GM23338 (cell line): ENCODE data around the gene RIOX2. TPM values are rescaled to one million over a fixed set of nuclear protein-coding genes. Genes with fewer than 3 reads are reported as not detected.

Experiments used
- ATAC-seq: fragments of 200-7000 bp; cut with Tn5 transposase; 3 replicates; pipeline ENCODE4 v1.9.1; 2020
- DNase-seq: peaks from one replicate; pipeline ENCODE4 v3.0.0-alpha.2; 2015; ENCODE audit warnings: low spot score
- H2AFZ ChIP-seq: fragments of 200-600 bp; sonication (generic); 2 replicates; pipeline ENCODE4 v1.8.0; 2016; ENCODE audit warnings: antibody characterized with exemption, mild to moderate bottlenecking, moderate library complexity
- H3F3A ChIP-seq: fragments of 200-600 bp; sonication (generic); replicated peaks from 2 replicates; pipeline ENCODE4 v1.8.0; 2017; ENCODE audit warnings: antibody characterized with exemption, mixed run types, low read depth
- H3K27ac ChIP-seq: fragments of 200-600 bp; sonication (generic); 2 replicates; pipeline ENCODE4 v1.6.1; 2016; ENCODE audit warnings: low read depth
- H3K27me3 ChIP-seq: fragments of 200-600 bp; sonication (generic); 2 replicates; pipeline ENCODE4 v1.8.0; 2016; ENCODE audit warnings: mild to moderate bottlenecking, mixed run types, moderate library complexity; ENCODE audit not compliant: insufficient read depth
- H3K36me3 ChIP-seq: fragments of 200-600 bp; sonication (generic); 2 replicates; pipeline ENCODE4 v1.8.0; 2016; ENCODE audit warnings: mild to moderate bottlenecking; ENCODE audit not compliant: insufficient read depth
- H3K4me1 ChIP-seq: fragments of 200-600 bp; sonication (generic); 2 replicates; pipeline ENCODE4 v1.8.0; 2016; ENCODE audit warnings: mild to moderate bottlenecking, moderate library complexity; ENCODE audit not compliant: insufficient read depth
- H3K4me2 ChIP-seq: fragments of 200-600 bp; sonication (generic); 2 replicates; pipeline ENCODE4 v1.7.1; 2017; ENCODE audit warnings: mixed run types
- H3K4me3 ChIP-seq: fragments of 200-600 bp; sonication (generic); 2 replicates; pipeline ENCODE4 v1.6.1; 2016; ENCODE audit warnings: mixed run types
- H3K79me2 ChIP-seq: fragments of 200-600 bp; sonication (generic); replicated peaks from 2 replicates; pipeline ENCODE4 v1.8.0; 2017; ENCODE audit warnings: mild to moderate bottlenecking; ENCODE audit not compliant: insufficient read depth
- H3K9me2 ChIP-seq: fragments of 200-600 bp; sonication (generic); 2 replicates; pipeline ENCODE4 v1.8.0; 2017; ENCODE audit not compliant: insufficient read depth
- H4K20me1 ChIP-seq: fragments of 200-600 bp; sonication (generic); replicated peaks from 2 replicates; pipeline ENCODE4 v1.8.0; 2017; ENCODE audit warnings: mild to moderate bottlenecking; ENCODE audit not compliant: insufficient read depth
- H3K27ac Mint-ChIP-seq: 2 replicates; pipeline ENCODE4 v1.8.0; 2020; ENCODE audit warnings: inconsistent platforms, mild to moderate bottlenecking, moderate library complexity, mixed read lengths
- H3K27me3 Mint-ChIP-seq: 3 replicates; pipeline ENCODE4 v1.8.0; 2022; ENCODE audit warnings: low read depth, mild to moderate bottlenecking, moderate library complexity, mixed read lengths, inconsistent platforms; ENCODE audit not compliant: insufficient read depth, poor library complexity
- H3K36me3 Mint-ChIP-seq: 3 replicates; pipeline ENCODE4 v1.8.0; 2021; ENCODE audit warnings: low read depth, mild to moderate bottlenecking, inconsistent platforms, moderate library complexity, mixed read lengths
- H3K4me1 Mint-ChIP-seq: 3 replicates; pipeline ENCODE4 v1.8.0; 2020; ENCODE audit warnings: mild to moderate bottlenecking, inconsistent platforms, mixed read lengths
- H3K4me3 Mint-ChIP-seq: 3 replicates; pipeline ENCODE4 v1.8.0; 2021; ENCODE audit warnings: moderate library complexity, mild to moderate bottlenecking, inconsistent platforms, mixed read lengths
- H3K9me3 Mint-ChIP-seq: 3 replicates; pipeline ENCODE4 v1.8.0; 2020; ENCODE audit warnings: moderate library complexity, mild to moderate bottlenecking, inconsistent platforms, mixed read lengths
- CREB1 ChIP-seq: fragments of 250-450 bp; sonication (Bioruptor Pico); IDR thresholded peaks from 2 replicates; pipeline ENCODE4 v1.5.0; 2020; ENCODE audit warnings: low read depth, mild to moderate bottlenecking, moderate library complexity
- EZH2 ChIP-seq: fragments of 200-600 bp; sonication (generic); IDR thresholded peaks from one replicate; pipeline ENCODE4 v1.8.0; 2017; ENCODE audit warnings: antibody characterized with exemption, mild to moderate bottlenecking, low read depth; ENCODE audit not compliant: unreplicated experiment
- NANOG ChIP-seq: IDR thresholded peaks from 2 replicates; pipeline ENCODE4 v1.6.1; 2016; ENCODE audit warnings: antibody characterized with exemption, borderline replicate concordance
- ZNF114 ChIP-seq: fragments of 250-450 bp; sonication (Bioruptor Pico); IDR thresholded peaks from 2 replicates; pipeline ENCODE4 v1.5.0; 2020; ENCODE audit warnings: mild to moderate bottlenecking, moderate library complexity
- ZNF331 ChIP-seq: fragments of 250-450 bp; sonication (Bioruptor Pico); IDR thresholded peaks from 2 replicates; pipeline ENCODE4 v1.5.0; 2020; ENCODE audit warnings: low read depth, mild to moderate bottlenecking, moderate library complexity
- polyA plus RNA-seq: library from polyadenylated mRNA; unstranded; fragments of >200 nt; fragmentation: Nextera tagmentation; extraction: Ambion mirVana; gene quantifications from 2 replicates; pipeline ENCODE4 v1.2.1, GENCODE V29; 2016
- total RNA-seq: library from RNA; depleted of rRNA; stranded (reverse); fragments of >200 nt; shearing (Covaris generic); gene quantifications from 2 replicates; pipeline ENCODE4 v1.2.3, GENCODE V29; 2014
- TF ChIP-seq, protein P1 (sequence below): IDR thresholded peaks from one replicate; pipeline ENCODE4 v1.6.1; 2018; ENCODE audit warnings: antibody characterized with exemption; ENCODE audit not compliant: unreplicated experiment
- TF ChIP-seq, protein P2 (sequence below): IDR thresholded peaks from 2 replicates; pipeline ENCODE4 v1.6.1; 2016; ENCODE audit warnings: antibody characterized with exemption
- TF ChIP-seq, protein P3 (sequence below), 2 experiments: fragments of 200-600 bp in 1 of 2; sonication (generic) in 1 of 2; conservative IDR thresholded peaks; 2 replicates each; pipeline versions ENCODE4 v1.5.1 to v1.6.1; 2016 to 2017; ENCODE audit warnings: antibody characterized with exemption in 2 of 2, low read depth in 2 of 2, mild to moderate bottlenecking in 2 of 2, moderate library complexity in 1 of 2

RIOX2 gene
- total and polyA plus RNA-seq, 2 experiments from 2014 or later: 9.0 to 10.7 TPM

GRCh38 chr3:97950360-97950759, 21.9 kb downstream of the RIOX2 start (continued):
- TF ChIP-seq, protein P1, sequence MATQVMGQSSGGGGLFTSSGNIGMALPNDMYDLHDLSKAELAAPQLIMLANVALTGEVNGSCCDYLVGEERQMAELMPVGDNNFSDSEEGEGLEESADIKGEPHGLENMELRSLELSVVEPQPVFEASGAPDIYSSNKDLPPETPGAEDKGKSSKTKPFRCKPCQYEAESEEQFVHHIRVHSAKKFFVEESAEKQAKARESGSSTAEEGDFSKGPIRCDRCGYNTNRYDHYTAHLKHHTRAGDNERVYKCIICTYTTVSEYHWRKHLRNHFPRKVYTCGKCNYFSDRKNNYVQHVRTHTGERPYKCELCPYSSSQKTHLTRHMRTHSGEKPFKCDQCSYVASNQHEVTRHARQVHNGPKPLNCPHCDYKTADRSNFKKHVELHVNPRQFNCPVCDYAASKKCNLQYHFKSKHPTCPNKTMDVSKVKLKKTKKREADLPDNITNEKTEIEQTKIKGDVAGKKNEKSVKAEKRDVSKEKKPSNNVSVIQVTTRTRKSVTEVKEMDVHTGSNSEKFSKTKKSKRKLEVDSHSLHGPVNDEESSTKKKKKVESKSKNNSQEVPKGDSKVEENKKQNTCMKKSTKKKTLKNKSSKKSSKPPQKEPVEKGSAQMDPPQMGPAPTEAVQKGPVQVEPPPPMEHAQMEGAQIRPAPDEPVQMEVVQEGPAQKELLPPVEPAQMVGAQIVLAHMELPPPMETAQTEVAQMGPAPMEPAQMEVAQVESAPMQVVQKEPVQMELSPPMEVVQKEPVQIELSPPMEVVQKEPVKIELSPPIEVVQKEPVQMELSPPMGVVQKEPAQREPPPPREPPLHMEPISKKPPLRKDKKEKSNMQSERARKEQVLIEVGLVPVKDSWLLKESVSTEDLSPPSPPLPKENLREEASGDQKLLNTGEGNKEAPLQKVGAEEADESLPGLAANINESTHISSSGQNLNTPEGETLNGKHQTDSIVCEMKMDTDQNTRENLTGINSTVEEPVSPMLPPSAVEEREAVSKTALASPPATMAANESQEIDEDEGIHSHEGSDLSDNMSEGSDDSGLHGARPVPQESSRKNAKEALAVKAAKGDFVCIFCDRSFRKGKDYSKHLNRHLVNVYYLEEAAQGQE: no peak
- TF ChIP-seq NANOG (no peak), ZNF114 (CRISPR knock-in tag) (no peak), CREB1 (CRISPR knock-in tag) (no peak)
- TF ChIP-seq, protein P2, sequence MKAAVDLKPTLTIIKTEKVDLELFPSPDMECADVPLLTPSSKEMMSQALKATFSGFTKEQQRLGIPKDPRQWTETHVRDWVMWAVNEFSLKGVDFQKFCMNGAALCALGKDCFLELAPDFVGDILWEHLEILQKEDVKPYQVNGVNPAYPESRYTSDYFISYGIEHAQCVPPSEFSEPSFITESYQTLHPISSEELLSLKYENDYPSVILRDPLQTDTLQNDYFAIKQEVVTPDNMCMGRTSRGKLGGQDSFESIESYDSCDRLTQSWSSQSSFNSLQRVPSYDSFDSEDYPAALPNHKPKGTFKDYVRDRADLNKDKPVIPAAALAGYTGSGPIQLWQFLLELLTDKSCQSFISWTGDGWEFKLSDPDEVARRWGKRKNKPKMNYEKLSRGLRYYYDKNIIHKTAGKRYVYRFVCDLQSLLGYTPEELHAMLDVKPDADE: no peak

GRCh38 chr3:97949743-97950142, 22.5 kb downstream of the RIOX2 start:
- Mint-ChIP-seq H3K27ac (no peak overlapping the region), H3K4me3 (no peak overlapping the region)
- no peak overlapping the region for H3K4me2 ChIP-seq

More at GRCh38 chr3:97949743-97950142, 22.5 kb downstream of the RIOX2 start:
- no peak for ATAC-seq
- H3K27me3 Mint-ChIP-seq: no peaks in the 10 kb centered on the region
- Histone ChIP-seq H3K27ac (no peak overlapping the region), H2AFZ (no peak overlapping the region), H3F3A (no peaks in the 10 kb centered on the region), H3K79me2 (no peaks in the 10 kb centered on the region), H3K4me3 (no peak overlapping the region), H4K20me1 (no peaks in the 10 kb centered on the region; the same call in 1 of the 2 replicates), H3K36me3 (0 out of 2 replicates have a peak, but pooled peaks cover 3% of the 10 kb centered on the region), H3K27me3 (no peaks in the 10 kb centered on the region), H3K9me2 (no peaks in the 10 kb centered on the region), H3K4me1 (no peaks in the 10 kb centered on the region)
- DNase-seq: no peak
- TF ChIP-seq, protein P3, sequence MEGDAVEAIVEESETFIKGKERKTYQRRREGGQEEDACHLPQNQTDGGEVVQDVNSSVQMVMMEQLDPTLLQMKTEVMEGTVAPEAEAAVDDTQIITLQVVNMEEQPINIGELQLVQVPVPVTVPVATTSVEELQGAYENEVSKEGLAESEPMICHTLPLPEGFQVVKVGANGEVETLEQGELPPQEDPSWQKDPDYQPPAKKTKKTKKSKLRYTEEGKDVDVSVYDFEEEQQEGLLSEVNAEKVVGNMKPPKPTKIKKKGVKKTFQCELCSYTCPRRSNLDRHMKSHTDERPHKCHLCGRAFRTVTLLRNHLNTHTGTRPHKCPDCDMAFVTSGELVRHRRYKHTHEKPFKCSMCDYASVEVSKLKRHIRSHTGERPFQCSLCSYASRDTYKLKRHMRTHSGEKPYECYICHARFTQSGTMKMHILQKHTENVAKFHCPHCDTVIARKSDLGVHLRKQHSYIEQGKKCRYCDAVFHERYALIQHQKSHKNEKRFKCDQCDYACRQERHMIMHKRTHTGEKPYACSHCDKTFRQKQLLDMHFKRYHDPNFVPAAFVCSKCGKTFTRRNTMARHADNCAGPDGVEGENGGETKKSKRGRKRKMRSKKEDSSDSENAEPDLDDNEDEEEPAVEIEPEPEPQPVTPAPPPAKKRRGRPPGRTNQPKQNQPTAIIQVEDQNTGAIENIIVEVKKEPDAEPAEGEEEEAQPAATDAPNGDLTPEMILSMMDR (conservative IDR thresholded peaks at IDR 0.05; ENCODE audit: low read depth in 2 of 2): no peak
- no peak for TF ChIP-seq EZH2
- TF ChIP-seq ZNF114 (CRISPR knock-in tag): no peak
- no peak for TF ChIP-seq ZNF331
- peaks cover 27% of the 10 kb centered on the region for H3K36me3 Mint-ChIP-seq
- no peaks in the 10 kb centered on the region for H3K9me3 Mint-ChIP-seq
- peaks cover 3% of the 10 kb centered on the region; the same call in 2 of the 3 replicates for H3K4me1 Mint-ChIP-seq
